Stimulated activated CD4-positive, alpha-beta T cell treated with anti-CD3 and anti-CD28 coated beads, Interleukin-12 subunit alpha, Interleukin-12 subunit beta, amount 100 ng/mL, for 24 hours (primary cell): ENCODE measurements around the gene MAP3K6.

Source experiments
- DNase-seq, 2 experiments: peaks; one replicate each; pipeline ENCODE4 v3.0.0-alpha.2; 2020; ENCODE audit warnings: low read depth in 2 of 2

MAP3K6 gene

GRCh38 chr1:27338751-27339150 is 28.0 kb downstream of the MAP3K6 start:
- no peak for DNase-seq

- no peak for DNase-seq
Measured at GRCh38 chr1:27336756-27337155, 30.0 kb downstream of the MAP3K6 start.

- no peak for DNase-seq
Measured at GRCh38 chr1:27335506-27336422, 31.0 kb downstream of the MAP3K6 start.

GRCh38 chr1:27333717-27334279 is 33.0 kb downstream of the MAP3K6 start:
- no peak for DNase-seq

- no peak for DNase-seq
Measured at GRCh38 chr1:27332536-27333281, 34.1 kb downstream of the MAP3K6 start.

GRCh38 chr1:27331922-27332321 is 34.8 kb downstream of the MAP3K6 start:
- no peak for DNase-seq

GRCh38 chr1:27331426-27331825 is 35.3 kb downstream of the MAP3K6 start:
- DNase-seq = no peak

GRCh38 chr1:27330786-27331185 is 36.0 kb downstream of the MAP3K6 start:
- DNase-seq = no peak

GRCh38 chr1:27327964-27328363 is 38.8 kb downstream of the MAP3K6 start:
- DNase-seq = no peak

- no peak for DNase-seq
Measured at GRCh38 chr1:27325286-27325685, 41.5 kb downstream of the MAP3K6 start.

- no peak for DNase-seq
Measured at GRCh38 chr1:27322569-27323240, 44.1 kb downstream of the MAP3K6 start.

GRCh38 chr1:27321813-27322568 is 44.8 kb downstream of the MAP3K6 start, which contains the start of gene TMEM222:
Gene TMEM222, plus strand, starts transcription at chr1:27322163. Its CDS starts 35 bp downstream, at chr1:27322198.
- DNase-seq = peak; percentile 94 to 96

- DNase-seq = no peak
Measured at GRCh38 chr1:27318596-27318995, 48.2 kb downstream of the MAP3K6 start.

- no peak for DNase-seq
Measured at GRCh38 chr1:27318136-27318535, 48.6 kb downstream of the MAP3K6 start.

- no peak for DNase-seq
Measured at GRCh38 chr1:27316860-27317259, 49.9 kb downstream of the MAP3K6 start.

GRCh38 chr1:27314737-27315136 is 52.0 kb downstream of the MAP3K6 start:
- no peak for DNase-seq

GRCh38 chr1:27314169-27314568 is 52.6 kb downstream of the MAP3K6 start:
- DNase-seq = no peak

- DNase-seq = no peak
Measured at GRCh38 chr1:27307874-27308598, 58.7 kb downstream of the MAP3K6 start.

- no peak for DNase-seq
Measured at GRCh38 chr1:27306892-27307761, 59.6 kb downstream of the MAP3K6 start.
